Measurements from ENCODE around the gene SKIL.

Gene SKIL

DNA sequence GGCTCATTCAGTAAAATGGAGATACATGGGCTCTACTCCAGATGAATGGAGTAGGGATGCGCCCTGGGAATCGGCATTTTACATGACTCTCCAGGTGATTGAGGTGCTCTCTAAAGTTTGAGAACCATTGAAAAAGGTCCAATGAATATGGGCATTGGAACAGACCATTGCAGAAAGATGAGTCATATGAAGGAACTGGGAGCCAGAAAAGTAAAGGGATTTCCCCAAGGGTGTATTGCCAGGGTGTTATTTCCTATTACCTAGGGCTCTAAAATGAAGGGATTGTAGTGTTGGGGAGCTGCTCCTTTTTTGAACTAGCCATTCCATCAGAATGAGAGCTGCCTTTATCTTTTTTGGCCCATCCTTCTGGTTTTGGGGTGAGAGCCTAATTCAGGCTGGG, 82.8 kb downstream of the SKIL start:
- no peak for DNase-seq

DNA sequence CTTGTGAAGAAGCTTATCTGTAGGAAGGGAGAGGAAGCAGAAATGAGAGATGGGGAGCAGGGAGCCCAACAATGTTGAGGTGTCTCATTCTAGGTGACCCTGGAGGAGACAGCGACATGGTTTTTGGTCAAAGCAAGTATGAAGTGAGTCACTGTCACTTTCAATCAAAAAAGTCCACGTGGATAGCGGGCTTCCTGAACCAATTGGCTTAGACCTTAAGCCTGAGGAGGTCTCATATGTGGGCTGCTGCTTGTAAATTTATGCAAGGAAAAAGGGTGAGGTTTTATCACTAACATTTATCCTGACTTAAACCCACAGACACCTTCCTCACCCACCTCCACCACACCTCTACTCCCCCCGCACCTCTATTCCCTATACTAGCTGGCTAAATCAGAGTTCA, 83.9 kb downstream of the SKIL start:
- no peak for DNase-seq

- no peak for DNase-seq
These were observed 85.4 kb downstream of the SKIL start for GRCh38 chr3:170442947-170443346.

DNA sequence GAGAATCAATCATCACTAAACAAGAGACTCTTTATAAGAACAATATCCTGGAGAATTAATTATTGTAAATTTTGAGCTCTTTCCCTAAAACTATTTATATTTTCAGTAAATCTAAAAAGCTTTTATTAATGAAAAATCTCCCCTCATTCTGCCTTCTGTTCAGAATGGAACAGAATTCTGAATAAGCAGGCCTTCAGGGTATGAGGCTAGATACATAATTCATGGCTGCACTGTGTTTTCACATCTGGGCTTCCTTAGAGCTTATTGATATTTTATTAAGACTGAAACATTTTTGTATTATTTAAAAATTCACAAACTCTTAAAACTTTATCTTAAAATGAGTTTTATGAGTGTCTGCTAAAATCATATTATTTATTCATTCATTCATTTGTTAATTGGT, 85.9 kb downstream of the SKIL start:
- DNase-seq = no peak

Measured in CD4-positive, alpha-beta T cell treated with Interleukin-4 for 4 hours (primary cell).